GM18867 (cell line): Measurements from ENCODE around the gene AKAP12.
"Not testable (repeated sequence)": the region's sequence is repeated elsewhere in the genome, so short reads cannot be mapped to it uniquely, and the experiment has no call there.

Experiments used
- ATAC-seq: cut with Tn5 transposase; IDR thresholded peaks from one replicate; pipeline ENCODE4 v1.9.1; 2021; ENCODE audit warnings: mild to moderate bottlenecking, moderate library complexity; ENCODE audit not compliant: unreplicated experiment

AKAP12 gene

GRCh38 chr6:151307501-151307900 lies 67.7 kb downstream of the AKAP12 start:
- no peak for ATAC-seq

- no peak for ATAC-seq
These were observed 69.9 kb downstream of the AKAP12 start for GRCh38 chr6:151309619-151310018.

GRCh38 chr6:151310279-151310678 lies 70.5 kb downstream of the AKAP12 start:
- no peak for ATAC-seq

GRCh38 chr6:151310852-151311767 lies 71.3 kb downstream of the AKAP12 start:
- no peak for ATAC-seq

GRCh38 chr6:151313066-151313491 lies 73.3 kb downstream of the AKAP12 start:
- no peak for ATAC-seq

GRCh38 chr6:151315661-151316060 lies 75.9 kb downstream of the AKAP12 start:
- ATAC-seq: not testable (repeated sequence)

- ATAC-seq: no peak
These were observed 77.6 kb downstream of the AKAP12 start for GRCh38 chr6:151317103-151317994.

GRCh38 chr6:151317995-151318365 lies 78.2 kb downstream of the AKAP12 start:
- ATAC-seq: no peak

- ATAC-seq: no peak
These were observed 80.4 kb downstream of the AKAP12 start for GRCh38 chr6:151320140-151320539.

GRCh38 chr6:151321438-151321837 lies 81.7 kb downstream of the AKAP12 start:
- ATAC-seq: no peak

GRCh38 chr6:151322570-151322969 lies 82.8 kb downstream of the AKAP12 start:
- ATAC-seq: no peak

GRCh38 chr6:151323791-151324487 lies 84.2 kb downstream of the AKAP12 start:
- peak; percentile 88 for ATAC-seq

- peak; percentile 24 for ATAC-seq
These were observed 84.7 kb downstream of the AKAP12 start for GRCh38 chr6:151324488-151324825.

GRCh38 chr6:151325075-151326050 lies 85.6 kb downstream of the AKAP12 start:
- ATAC-seq: no peak

- ATAC-seq: no peak
These were observed 86.5 kb downstream of the AKAP12 start for GRCh38 chr6:151326116-151326825.

GRCh38 chr6:151327101-151327500 lies 87.3 kb downstream of the AKAP12 start:
- ATAC-seq: no peak

GRCh38 chr6:151330130-151330696 lies 90.4 kb downstream of the AKAP12 start:
- no peak for ATAC-seq

- ATAC-seq: no peak
These were observed 96.2 kb downstream of the AKAP12 start for GRCh38 chr6:151335930-151336329.

GRCh38 chr6:151338651-151339200 lies 99.0 kb downstream of the AKAP12 start:
- ATAC-seq: no peak
